IMR-90 (cell line): Measurements from ENCODE around the gene PRKD3. TPM values are rescaled to one million over a fixed set of nuclear protein-coding genes. Genes with fewer than 3 reads are reported as not detected.

Experiments used
- ATAC-seq: fragments of 200-7000 bp; cut with Tn5 transposase; 2 replicates; pipeline ENCODE4 v1.9.1; 2020; ENCODE audit warnings: low read depth, mild to moderate bottlenecking, moderate library complexity
- BruUV-seq: library from RNA; stranded (reverse); fragments of 400-500 nt; replicated peaks from 2 replicates; lab custom pipeline; 2021; lab: Mats Ljungman, UMichigan
- CTCF ChIA-PET: fragments of 300-600 bp; formaldehyde crosslinking; extraction: SDS; loops from one replicate; lab custom pipeline; 2021; ENCODE audit warnings: antibody characterized with exemption; lab: Yijun Ruan, JAX
- POLR2A ChIA-PET: fragments of 300-600 bp; sonication (Branson Sonifier 250); formaldehyde crosslinking; loops from one replicate; lab custom pipeline; 2022; ENCODE audit warnings: antibody characterized with exemption; ENCODE audit not compliant: unreplicated experiment; lab: Charles Lee
- DNase-seq: peaks from one replicate; pipeline ENCODE4 v3.0.0; 2013
- H2AFZ ChIP-seq: replicated peaks from 2 replicates; pipeline ENCODE3; 2013; ENCODE audit warnings: low read length, mild to moderate bottlenecking; ENCODE audit not compliant: poor library complexity
- H2AK5ac ChIP-seq: 2 replicates; pipeline ENCODE4 v1.6.1; 2013; ENCODE audit warnings: low read depth, low read length, inconsistent platforms
- H2AK9ac ChIP-seq: replicated peaks from 2 replicates; pipeline ENCODE3; 2013; ENCODE audit warnings: mild to moderate bottlenecking, low read depth, low read length, moderate library complexity; ENCODE audit not compliant: poor library complexity
- H2BK120ac ChIP-seq: 2 replicates; pipeline ENCODE4 v1.6.1; 2013; ENCODE audit warnings: low read depth, low read length, inconsistent platforms
- H2BK15ac ChIP-seq: 3 replicates; pipeline ENCODE4 v1.6.1; 2013; ENCODE audit warnings: low read depth, low read length, inconsistent platforms
- H2BK20ac ChIP-seq: 2 replicates; pipeline ENCODE4 v1.6.1; 2013; ENCODE audit warnings: low read depth, mild to moderate bottlenecking, inconsistent platforms, low read length, moderate library complexity
- H2BK5ac ChIP-seq: 2 replicates; pipeline ENCODE4 v1.6.1; 2013; ENCODE audit warnings: mild to moderate bottlenecking, low read depth, low read length, inconsistent platforms; ENCODE audit not compliant: poor library complexity, severe bottlenecking
- H3K14ac ChIP-seq: replicated peaks from 2 replicates; pipeline ENCODE4 v1.6.1; 2013; ENCODE audit warnings: low read depth, low read length, inconsistent platforms
- H3K18ac ChIP-seq: 2 replicates; pipeline ENCODE4 v1.6.1; 2013; ENCODE audit warnings: low read depth, low read length, control low read depth
- H3K23ac ChIP-seq: 2 replicates; pipeline ENCODE4 v1.6.1; 2013; ENCODE audit warnings: low read depth, low read length, inconsistent platforms
- H3K27ac ChIP-seq: 2 replicates; pipeline ENCODE4 v1.5.1; 2013; ENCODE audit warnings: mild to moderate bottlenecking, control low read depth, low read length; ENCODE audit not compliant: insufficient read depth
- H3K27me3 ChIP-seq: 2 replicates; pipeline ENCODE4 v1.6.1; 2013; ENCODE audit warnings: low read length; ENCODE audit not compliant: control insufficient read depth, insufficient read depth
- H3K36me3 ChIP-seq: 2 replicates; pipeline ENCODE4 v1.6.1; 2013; ENCODE audit warnings: low read length, mixed read lengths; ENCODE audit not compliant: control insufficient read depth, insufficient read depth
- H3K4ac ChIP-seq: 2 replicates; pipeline ENCODE4 v1.6.1; 2013; ENCODE audit warnings: low read depth, low read length, inconsistent platforms
- H3K4me1 ChIP-seq: 2 replicates; pipeline ENCODE4 v1.6.1; 2013; ENCODE audit warnings: low read length, mixed read lengths; ENCODE audit not compliant: control insufficient read depth, insufficient read depth
- H3K4me2 ChIP-seq: 2 replicates; pipeline ENCODE4 v1.6.1; 2013; ENCODE audit warnings: low read depth, mild to moderate bottlenecking, control low read depth, low read length, moderate library complexity
- H3K4me3 ChIP-seq: 2 replicates; pipeline ENCODE4 v1.5.1; 2013; ENCODE audit warnings: low read depth, mild to moderate bottlenecking, control low read depth, low read length, moderate library complexity; ENCODE audit not compliant: insufficient read depth
- H3K56ac ChIP-seq: 2 replicates; pipeline ENCODE4 v1.6.1; 2013; ENCODE audit warnings: low read length, inconsistent platforms; ENCODE audit not compliant: insufficient read depth; ENCODE audit errors: extremely low read depth
- H3K79me1 ChIP-seq, 2 experiments: 2 replicates each; pipeline ENCODE4 v1.6.1; 2013; ENCODE audit warnings: low read length in 2 of 2, inconsistent platforms in 1 of 2, low read depth in 1 of 2
- H3K9ac ChIP-seq: 2 replicates; pipeline ENCODE4 v1.6.1; 2013; ENCODE audit warnings: low read depth, low read length, control low read depth
- H3K9me1 ChIP-seq: 2 replicates; pipeline ENCODE4 v1.6.1; 2013; ENCODE audit warnings: low read length, inconsistent platforms; ENCODE audit not compliant: insufficient read depth
- H3K9me3 ChIP-seq: 2 replicates; pipeline ENCODE4 v1.6.1; 2013; ENCODE audit warnings: low read length; ENCODE audit not compliant: control insufficient read depth, insufficient read depth
- H4K20me1 ChIP-seq: 2 replicates; pipeline ENCODE4 v1.6.1; 2013; ENCODE audit warnings: low read length, inconsistent platforms; ENCODE audit not compliant: insufficient read depth
- H4K5ac ChIP-seq: 2 replicates; pipeline ENCODE4 v1.6.1; 2013; ENCODE audit warnings: mild to moderate bottlenecking, low read depth, low read length, control low read depth
- H4K8ac ChIP-seq, 2 experiments: 2 replicates each; pipeline ENCODE4 v1.6.1; 2013; ENCODE audit warnings: low read depth in 2 of 2, low read length in 2 of 2, control low read depth in 1 of 2, inconsistent platforms in 1 of 2
- H4K91ac ChIP-seq: 2 replicates; pipeline ENCODE4 v1.6.1; 2013; ENCODE audit warnings: low read depth, low read length, inconsistent platforms; ENCODE audit not compliant: insufficient read depth
- CHD1 ChIP-seq: IDR thresholded peaks from 2 replicates; pipeline ENCODE4 v1.6.1; 2012; ENCODE audit warnings: low read depth, low read length, improper control_type of control experiment
- FOS ChIP-seq: fragments of 150-350 bp; IDR thresholded peaks from 2 replicates; pipeline ENCODE4 v1.6.1; 2016; ENCODE audit warnings: low read depth, low read length
- MAZ ChIP-seq: IDR thresholded peaks from 2 replicates; pipeline ENCODE4 v1.6.1; 2012; ENCODE audit warnings: low read depth, mild to moderate bottlenecking, low read length, improper control_type of control experiment, moderate library complexity, borderline replicate concordance
- MXI1 ChIP-seq: IDR thresholded peaks from 2 replicates; pipeline ENCODE4 v1.6.1; 2012; ENCODE audit warnings: low read depth, mild to moderate bottlenecking, low read length, moderate library complexity, borderline replicate concordance
- NFE2L2 ChIP-seq: fragments of 150-350 bp; IDR thresholded peaks from 2 replicates; pipeline ENCODE4 v1.6.1; 2016; ENCODE audit warnings: low read depth, mild to moderate bottlenecking, low read length
- POLR2A ChIP-seq: IDR thresholded peaks from 2 replicates; pipeline ENCODE4 v1.6.1; 2012; ENCODE audit warnings: mild to moderate bottlenecking, low read depth, low read length
- RAD21 ChIP-seq: IDR thresholded peaks from 2 replicates; pipeline ENCODE4 v1.6.1; 2012; ENCODE audit warnings: low read length, improper control_type of control experiment
- RCOR1 ChIP-seq: IDR thresholded peaks from 2 replicates; pipeline ENCODE4 v1.6.1; 2012; ENCODE audit warnings: mild to moderate bottlenecking, low read length, improper control_type of control experiment; ENCODE audit not compliant: insufficient replicate concordance
- RFX5 ChIP-seq: IDR thresholded peaks from 2 replicates; pipeline ENCODE4 v1.8.0; 2012; ENCODE audit warnings: low read depth, mild to moderate bottlenecking, low read length, moderate library complexity
- SMC3 ChIP-seq: fragments of 150-350 bp; IDR thresholded peaks from 2 replicates; pipeline ENCODE4 v1.6.1; 2016; ENCODE audit warnings: low read depth, mild to moderate bottlenecking, antibody characterized with exemption, low read length, moderate library complexity
- WGBS, 2 experiments: methylation state at CpG; one replicate each; pipeline versions ENCODE4 v1.1.5 to v1.1.7; 2013; ENCODE audit warnings: missing lambda C conversion rate in 2 of 2; ENCODE audit not compliant: insufficient read length in 1 of 2; ENCODE audit errors: extremely low coverage in 2 of 2; 5-methylcytosine and 5-hydroxymethylcytosine counted together
- dilution Hi-C: fragments of 300-500 bp; cut with HindIII; formaldehyde crosslinking; loops from one replicate; pipeline ENCODE4 v1.14.3; 2018; ENCODE audit warnings: low sequenced_read_pairs; ENCODE audit not compliant: unreplicated experiment
- in situ Hi-C: fragments of 300-500 bp; cut with MboI; formaldehyde crosslinking; loops from 3 replicates; pipeline ENCODE4 v1.14.3; 2019; ENCODE audit warnings: low sequenced_read_pairs, inconsistent platforms, mixed read lengths
- intact Hi-C: fragments of 100-400 bp; cut with micrococcal nuclease; formaldehyde crosslinking; loops from 2 replicates; pipeline ENCODE4 v1.10.0; 2022
- polyA plus RNA-seq, 3 experiments: library from polyadenylated mRNA; depleted of rRNA; stranded (reverse); fragments of >200 nt; gene quantifications; 2 replicates each; pipeline ENCODE4 v1.2.3, GENCODE V29; 2012; ENCODE audit warnings: low replicate concordance in 1 of 3
- total RNA-seq: library from RNA; depleted of rRNA; stranded (reverse); fragments of >200 nt; gene quantifications from 2 replicates; pipeline ENCODE4 v1.2.3, GENCODE V29; 2012
- TF ChIP-seq, protein P1 (sequence below): fragments of 150-350 bp; IDR thresholded peaks from 2 replicates; pipeline ENCODE4 v1.6.1; 2016; ENCODE audit warnings: low read depth, mild to moderate bottlenecking, low read length, moderate library complexity, borderline replicate concordance
- TF ChIP-seq, protein P2 (sequence below): conservative IDR thresholded peaks from 2 replicates; pipeline ENCODE4 v1.5.1; 2012; ENCODE audit warnings: mild to moderate bottlenecking, low read depth, low read length, improper control_type of control experiment

Gene PRKD3
- total and polyA plus RNA-seq, 2 of the 4 experiments (the other 2 are of a cell fraction): 15.8 to 46.4 TPM

DNA sequence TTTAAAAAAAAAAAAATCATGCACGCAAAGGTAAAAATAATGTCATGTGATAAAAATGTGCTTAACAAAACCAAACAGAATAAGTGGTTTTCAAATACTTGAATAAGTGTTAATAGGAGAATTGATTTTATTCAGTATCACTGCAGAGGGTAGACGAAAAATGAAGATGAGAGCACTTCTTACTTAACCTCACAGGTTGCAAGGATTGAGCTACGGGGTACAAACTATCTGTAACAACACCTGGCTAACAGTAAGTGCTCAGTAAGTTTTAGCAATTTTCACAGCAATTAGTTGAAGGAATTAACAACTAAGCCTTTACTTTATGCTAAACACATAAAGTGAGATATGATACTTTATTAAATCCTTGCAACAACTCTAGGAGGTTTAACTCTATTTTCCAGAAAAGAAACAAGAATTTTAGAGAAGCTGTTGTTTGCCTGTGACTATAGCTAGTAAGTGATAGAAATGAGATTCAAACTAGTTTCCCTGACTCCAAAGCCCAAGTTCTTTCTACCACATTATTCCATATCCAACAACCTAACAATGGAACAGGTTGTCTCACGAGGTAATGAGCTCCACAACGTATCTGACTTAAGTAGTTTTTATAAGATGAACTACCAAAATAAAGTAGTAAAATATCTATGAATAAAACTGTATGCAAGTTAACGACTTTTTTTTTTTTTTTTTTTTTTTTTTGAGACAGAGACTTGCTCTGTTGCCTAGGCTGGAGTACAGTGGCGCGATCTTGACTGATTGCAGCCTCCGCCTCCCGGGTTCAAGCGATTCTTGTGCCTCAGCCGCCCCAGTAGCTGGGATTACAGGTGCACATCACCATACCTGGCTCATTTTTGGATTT lies 4.7 kb downstream of the PRKD3 start:
- Histone ChIP-seq H3K56ac (no peak overlapping the region), H3K23ac (no peak overlapping the region), H3K27me3 (no peaks in the 10 kb centered on the region), H3K9me3 (no peaks in the 10 kb centered on the region), H3K9ac (no peak overlapping the region), H2AFZ (no peak overlapping the region), H2AK9ac (no peak overlapping the region), H4K20me1 (peaks cover 13% of the 10 kb centered on the region; the same call in 1 of the 2 replicates), H4K8ac (no peak overlapping the region), H2AK5ac (no peak overlapping the region), H3K79me1 (peaks cover 32 to 62% of the 10 kb centered on the region in 2 experiments), H3K4me1 (peaks cover 6% of the 10 kb centered on the region), H2BK5ac (no peak overlapping the region), H3K4me2 (no peak overlapping the region), H2BK120ac (no peak overlapping the region), H3K27ac (no peak overlapping the region), H3K4me3 (no peak overlapping the region), H4K91ac (no peak overlapping the region), H2BK15ac (no peak overlapping the region), H2BK20ac (no peak overlapping the region), H3K36me3 (peaks cover 2% of the 10 kb centered on the region), H3K9me1 (0 out of 2 replicates have a peak, but pooled peaks cover 3% of the 10 kb centered on the region), H3K4ac (no peak overlapping the region), H3K18ac (no peak overlapping the region), H4K5ac (no peak overlapping the region), H3K14ac (no peak overlapping the region)
- 100% methylated on average over 6 of the region's 12 CpGs; no CpG with 5 or more reads in 1 of the 2 experiments for WGBS, 2 experiments
- POLR2A ChIA-PET: interaction anchor here (0.6 kb wide), 1 partner anchor 138 kb away, joined by 10 read pairs; no protein-coding TSS in a partner anchor
- TF ChIP-seq MXI1: no peak
- TF ChIP-seq, protein P1, sequence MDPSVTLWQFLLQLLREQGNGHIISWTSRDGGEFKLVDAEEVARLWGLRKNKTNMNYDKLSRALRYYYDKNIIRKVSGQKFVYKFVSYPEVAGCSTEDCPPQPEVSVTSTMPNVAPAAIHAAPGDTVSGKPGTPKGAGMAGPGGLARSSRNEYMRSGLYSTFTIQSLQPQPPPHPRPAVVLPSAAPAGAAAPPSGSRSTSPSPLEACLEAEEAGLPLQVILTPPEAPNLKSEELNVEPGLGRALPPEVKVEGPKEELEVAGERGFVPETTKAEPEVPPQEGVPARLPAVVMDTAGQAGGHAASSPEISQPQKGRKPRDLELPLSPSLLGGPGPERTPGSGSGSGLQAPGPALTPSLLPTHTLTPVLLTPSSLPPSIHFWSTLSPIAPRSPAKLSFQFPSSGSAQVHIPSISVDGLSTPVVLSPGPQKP: no peak
- no peak for TF ChIP-seq RFX5
- TF ChIP-seq NFE2L2: no peak
- TF ChIP-seq CHD1: no peak
- TF ChIP-seq, protein P2, sequence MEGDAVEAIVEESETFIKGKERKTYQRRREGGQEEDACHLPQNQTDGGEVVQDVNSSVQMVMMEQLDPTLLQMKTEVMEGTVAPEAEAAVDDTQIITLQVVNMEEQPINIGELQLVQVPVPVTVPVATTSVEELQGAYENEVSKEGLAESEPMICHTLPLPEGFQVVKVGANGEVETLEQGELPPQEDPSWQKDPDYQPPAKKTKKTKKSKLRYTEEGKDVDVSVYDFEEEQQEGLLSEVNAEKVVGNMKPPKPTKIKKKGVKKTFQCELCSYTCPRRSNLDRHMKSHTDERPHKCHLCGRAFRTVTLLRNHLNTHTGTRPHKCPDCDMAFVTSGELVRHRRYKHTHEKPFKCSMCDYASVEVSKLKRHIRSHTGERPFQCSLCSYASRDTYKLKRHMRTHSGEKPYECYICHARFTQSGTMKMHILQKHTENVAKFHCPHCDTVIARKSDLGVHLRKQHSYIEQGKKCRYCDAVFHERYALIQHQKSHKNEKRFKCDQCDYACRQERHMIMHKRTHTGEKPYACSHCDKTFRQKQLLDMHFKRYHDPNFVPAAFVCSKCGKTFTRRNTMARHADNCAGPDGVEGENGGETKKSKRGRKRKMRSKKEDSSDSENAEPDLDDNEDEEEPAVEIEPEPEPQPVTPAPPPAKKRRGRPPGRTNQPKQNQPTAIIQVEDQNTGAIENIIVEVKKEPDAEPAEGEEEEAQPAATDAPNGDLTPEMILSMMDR: no peak
- TF ChIP-seq RCOR1: no peak
- TF ChIP-seq POLR2A: no peak
- no peak for TF ChIP-seq MAZ
- TF ChIP-seq SMC3: no peak
- TF ChIP-seq RAD21: no peak
- TF ChIP-seq FOS: no peak
- in situ Hi-C loops: no loop called here
- no peak for ATAC-seq
- dilution Hi-C loops: no loop called here
- CTCF ChIA-PET: no interaction called here
- no peak for DNase-seq
- intact Hi-C loops: loop anchor here (2.0 to 10.0 kb wide), 3 partner anchors 33 to 155 kb away; partner anchors contain the start of genes CEBPZ and NDUFAF7
- BruUV-seq: no TSS peak
